Mesothelial cell of epicardium (in vitro differentiated cells): ENCODE data around the gene SLC6A6. TPM values are rescaled to one million over a fixed set of nuclear protein-coding genes. Genes with fewer than 3 reads are reported as not detected.

ENCODE experiments used
- DNase-seq, 2 experiments: peaks; one replicate each; pipeline ENCODE4 v3.0.0; 2021; ENCODE audit warnings: low spot score in 2 of 2; ENCODE audit not compliant: unreplicated experiment in 2 of 2
- H3K27ac Mint-ChIP-seq: 2 replicates; pipeline ENCODE4 v1.8.0; 2021; ENCODE audit warnings: mixed read lengths
- H3K27me3 Mint-ChIP-seq: 2 replicates; pipeline ENCODE4 v1.8.0; 2021; ENCODE audit warnings: low read depth, mixed read lengths
- H3K36me3 Mint-ChIP-seq: 2 replicates; pipeline ENCODE4 v1.8.0; 2021; ENCODE audit warnings: mixed read lengths
- H3K4me1 Mint-ChIP-seq: 2 replicates; pipeline ENCODE4 v1.8.0; 2021; ENCODE audit warnings: mixed read lengths
- H3K4me3 Mint-ChIP-seq: 2 replicates; pipeline ENCODE4 v1.8.0; 2021; ENCODE audit warnings: mild to moderate bottlenecking, moderate library complexity, mixed read lengths
- H3K9me3 Mint-ChIP-seq: 2 replicates; pipeline ENCODE4 v1.8.0; 2021; ENCODE audit warnings: mixed read lengths
- CTCF ChIP-seq: fragments of 200-600 bp; sonication (generic); IDR thresholded peaks from one replicate; pipeline ENCODE4 v1.5.0; 2021; ENCODE audit warnings: antibody characterized with exemption; ENCODE audit not compliant: unreplicated experiment
- total RNA-seq: library from RNA; stranded (reverse); gene quantifications from 3 replicates; pipeline ENCODE4 v1.2.1, GENCODE V29; 2021

Gene SLC6A6
- total RNA-seq, 1 donor from 2014 or later, result 21.2 TPM

DNA sequence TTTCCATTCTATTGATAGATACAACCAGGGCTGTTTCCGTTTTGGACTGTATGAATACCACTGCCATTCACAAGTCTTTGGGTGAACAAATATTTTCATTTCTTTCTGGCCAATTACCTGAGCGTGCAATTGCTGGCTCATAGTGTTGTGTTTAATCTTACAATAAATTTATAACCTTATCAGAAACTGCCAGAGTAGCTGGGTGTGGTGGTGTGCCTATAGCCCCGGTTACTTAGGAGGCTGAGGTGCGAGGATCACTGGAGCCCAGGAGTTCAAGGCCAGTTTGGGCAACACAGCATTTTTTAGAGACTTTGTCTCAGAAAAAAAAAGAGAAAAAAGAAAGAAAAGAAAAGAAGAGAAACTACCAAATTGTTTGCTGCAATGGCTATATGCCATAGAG is 5.4 kb upstream of the SLC6A6 start:
- no peaks in the 10 kb centered on the region for H3K36me3 Mint-ChIP-seq
- no peak overlapping the region for H3K4me3 Mint-ChIP-seq

DNA sequence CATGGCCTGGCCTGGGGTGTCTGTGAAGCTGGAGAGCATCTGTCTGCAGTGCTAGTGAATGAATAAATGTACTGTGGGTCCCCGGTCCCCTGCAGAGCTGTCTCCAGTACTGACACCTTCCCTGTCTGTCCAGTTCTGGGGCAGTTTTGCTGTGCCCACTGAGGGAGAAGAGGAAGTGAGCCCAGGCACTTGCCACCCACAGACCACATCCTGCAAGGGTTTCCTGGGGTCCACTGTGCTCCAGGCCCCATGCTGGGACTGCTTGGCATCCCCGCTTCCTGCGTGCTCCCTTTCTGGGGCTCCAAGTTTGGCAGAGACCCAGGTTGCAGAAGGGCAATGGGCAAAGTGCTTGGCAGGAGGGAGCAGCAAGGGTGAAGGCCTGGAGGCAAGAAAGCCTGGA is 4.9 kb upstream of the SLC6A6 start:
- H3K27ac Mint-ChIP-seq, result no peak overlapping the region
- H3K9me3 Mint-ChIP-seq, result no peaks in the 10 kb centered on the region
- H3K27me3 Mint-ChIP-seq, result peaks cover 16% of the 10 kb centered on the region
- H3K36me3 Mint-ChIP-seq, result no peaks in the 10 kb centered on the region
- no peak for TF ChIP-seq CTCF
- peaks cover 5% of the 10 kb centered on the region for H3K4me1 Mint-ChIP-seq
- DNase-seq, result no peak
- no peak overlapping the region for H3K4me3 Mint-ChIP-seq

More for the DNA sequence above, 5.4 kb upstream of the SLC6A6 start:
- TF ChIP-seq CTCF, result no peak
- Mint-ChIP-seq H3K4me1 (peaks cover 5% of the 10 kb centered on the region), H3K27ac (no peak overlapping the region), H3K9me3 (no peaks in the 10 kb centered on the region), H3K27me3 (peaks cover 16% of the 10 kb centered on the region)
- no peak for DNase-seq

DNA sequence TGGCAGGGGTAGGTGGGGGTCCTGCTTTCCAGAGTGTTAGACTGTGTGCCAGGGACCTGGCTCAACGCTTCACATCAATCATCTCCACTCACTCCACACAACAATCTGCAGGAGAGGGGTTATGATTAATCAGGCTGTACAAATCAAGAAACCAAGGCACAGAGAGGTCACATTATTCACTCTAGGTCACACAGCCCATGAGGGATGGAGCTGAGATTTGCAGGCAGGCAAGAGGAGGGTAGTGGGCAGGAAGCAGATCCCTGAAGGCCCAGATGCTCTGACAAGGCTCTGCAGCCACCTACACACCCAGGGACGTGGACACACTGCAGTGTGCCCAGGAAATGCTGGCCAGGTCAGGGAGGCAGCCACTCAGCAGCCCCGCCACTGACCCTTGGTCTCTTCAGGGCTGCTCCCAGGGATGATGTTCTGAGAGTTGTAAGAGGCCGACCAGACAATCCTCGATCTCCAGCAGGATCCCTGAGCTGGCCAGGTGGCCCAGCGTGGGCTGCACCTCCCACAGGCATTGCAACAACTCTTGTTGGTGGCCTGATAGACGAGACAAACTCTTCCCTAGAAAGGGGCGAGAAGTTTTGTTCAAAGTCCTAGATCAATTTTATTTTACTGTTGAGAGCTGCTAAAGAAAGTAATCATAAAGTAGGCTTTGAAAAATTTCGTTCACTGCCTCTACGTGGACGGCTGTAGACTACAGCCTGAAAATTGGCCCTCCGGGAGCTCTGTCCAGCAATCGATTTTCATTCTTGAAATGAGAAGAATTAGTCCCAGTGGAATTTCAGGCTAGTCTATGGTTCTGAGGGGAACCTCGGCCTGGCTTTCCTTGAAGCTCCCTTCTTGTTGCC is 4.2 kb upstream of the SLC6A6 start:
- H3K27ac Mint-ChIP-seq, result no peak overlapping the region
- no peaks in the 10 kb centered on the region for H3K9me3 Mint-ChIP-seq
- H3K4me1 Mint-ChIP-seq, result peaks cover 7% of the 10 kb centered on the region
- no peak overlapping the region for H3K4me3 Mint-ChIP-seq
- H3K27me3 Mint-ChIP-seq, result peaks cover 16% of the 10 kb centered on the region
- no peaks in the 10 kb centered on the region for H3K36me3 Mint-ChIP-seq
- no peak for TF ChIP-seq CTCF
- no peak for DNase-seq

DNA sequence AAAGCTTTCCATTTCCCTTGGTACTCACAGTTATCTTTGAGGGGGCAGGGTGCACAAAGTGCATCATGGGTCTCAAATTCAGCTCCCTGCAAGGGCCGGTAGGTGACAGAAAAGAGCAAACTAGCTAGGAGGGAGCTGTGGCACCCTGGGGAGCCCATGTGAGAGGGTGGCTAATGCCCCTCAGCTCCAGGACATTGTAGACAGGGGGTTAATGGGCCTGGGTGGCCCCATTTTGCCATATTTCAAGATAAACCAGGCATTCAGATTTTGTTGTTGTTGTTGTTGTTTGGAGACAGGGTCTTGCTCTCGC is 3.7 kb upstream of the SLC6A6 start:
- H3K9me3 Mint-ChIP-seq, result no peaks in the 10 kb centered on the region
- peaks cover 16% of the 10 kb centered on the region for H3K27me3 Mint-ChIP-seq
- TF ChIP-seq CTCF, result no peak
- no peak overlapping the region for H3K27ac Mint-ChIP-seq
- H3K4me3 Mint-ChIP-seq, result no peak overlapping the region
- H3K36me3 Mint-ChIP-seq, result no peaks in the 10 kb centered on the region
- DNase-seq, result no peak
- H3K4me1 Mint-ChIP-seq, result peaks cover 9% of the 10 kb centered on the region

- Mint-ChIP-seq H3K4me1 (peaks cover 24% of the 10 kb centered on the region), H3K9me3 (no peaks in the 10 kb centered on the region), H3K36me3 (no peaks in the 10 kb centered on the region), H3K4me3 (peak overlapping the region; percentile 84), H3K27me3 (peaks cover 16% of the 10 kb centered on the region), H3K27ac (peak overlapping the region; percentile 59)
- TF ChIP-seq CTCF, result no peak
- no peak for DNase-seq
Measured at GRCh38 chr3:14401692-14402303, 608 bp upstream of the SLC6A6 start.
